ENCODE data around the gene CTNND2.

The CTNND2 gene

DNA sequence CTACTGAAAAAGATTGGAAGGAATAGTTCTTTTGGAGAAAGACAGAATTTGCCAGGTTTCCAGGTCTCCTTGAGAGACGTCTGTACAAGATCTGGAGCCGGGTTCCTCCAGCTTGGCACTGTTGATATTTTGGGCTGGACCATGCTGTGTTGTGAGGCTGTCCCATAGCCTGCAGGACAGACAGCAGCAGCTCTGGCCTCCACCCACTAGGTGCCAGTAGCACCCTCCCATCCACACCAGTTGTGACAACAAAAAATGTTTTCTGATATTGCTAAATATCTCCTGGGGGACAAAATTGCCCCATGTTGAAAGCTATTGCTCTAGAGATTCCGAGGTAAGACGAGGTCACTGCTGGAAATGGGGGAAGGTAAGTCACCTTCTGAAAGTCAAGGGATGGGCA lies 855.5 kb downstream of the CTNND2 start:
- no peak overlapping the region for H3K18ac ChIP-seq (ENCODE audit: low read length)

DNA sequence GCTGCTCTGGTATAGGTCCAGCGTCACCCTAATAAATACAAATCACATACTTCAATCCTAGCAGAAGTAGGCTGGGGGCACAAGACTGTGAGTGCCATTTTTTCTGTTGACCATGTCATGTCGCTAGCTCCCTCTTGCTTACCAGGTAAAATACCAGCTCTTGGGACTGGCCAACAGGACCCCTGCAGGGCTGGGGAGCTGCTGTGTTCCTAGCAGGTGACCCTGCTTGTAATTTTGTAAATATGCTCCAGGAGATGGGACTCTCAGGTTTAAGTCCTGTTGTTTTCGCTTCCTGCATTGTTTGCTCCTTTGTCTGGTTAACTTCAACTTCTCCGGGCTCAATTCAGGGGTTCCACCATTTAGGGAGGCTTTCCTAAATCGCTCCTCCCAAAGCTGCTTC lies 856.6 kb downstream of the CTNND2 start:
- no peak overlapping the region for H3K14ac ChIP-seq (ENCODE audit: low read length)
- DNase-seq = no peak
- no peaks in the 10 kb centered on the region for H3K36me3 ChIP-seq (ENCODE audit: control insufficient read depth in 1 of 2, insufficient read depth in 2 of 2, low read length in 2 of 2)
- no peak overlapping the region for H3K9ac ChIP-seq (ENCODE audit: low read length)
- no peak overlapping the region for H3K4ac ChIP-seq (ENCODE audit: low read depth, low read length)
- H2AK5ac ChIP-seq (ENCODE audit: low read length) = no peak overlapping the region
- H2BK5ac ChIP-seq (ENCODE audit: low read depth, low read length, poor library complexity) = no peak overlapping the region
- peaks cover 0 to 3% of the 10 kb centered on the region in 2 experiments for H3K4me1 ChIP-seq (ENCODE audit: control insufficient read depth in 1 of 2, insufficient read depth in 2 of 2, low read length in 2 of 2)
- H3K27me3 ChIP-seq (ENCODE audit: insufficient read depth, low read length) = no peaks in the 10 kb centered on the region
- no peak overlapping the region for H2BK120ac ChIP-seq (ENCODE audit: insufficient read depth, low read length, poor library complexity)
- no peak overlapping the region for H4K12ac ChIP-seq (ENCODE audit: low read depth, low read length)
- no peak overlapping the region for H3K4me3 ChIP-seq (ENCODE audit: low read depth, low read length)
- no peak overlapping the region for H3K27ac ChIP-seq (ENCODE audit: low read depth, low read length)
- no peak overlapping the region for H4K8ac ChIP-seq (ENCODE audit: low read depth, low read length)
- H3K79me1 ChIP-seq (ENCODE audit: low read length) = no peaks in the 10 kb centered on the region
- no peak overlapping the region for H3K4me2 ChIP-seq (ENCODE audit: low read length)
- no CpG with 5 or more reads among the region's 5 CpGs for WGBS (ENCODE audit: extremely low coverage, insufficient coverage, insufficient read length)
- H3K9me3 ChIP-seq (ENCODE audit: insufficient read depth, low read depth, low read length) = no peaks in the 10 kb centered on the region
- H3K23ac ChIP-seq (ENCODE audit: low read length) = no peak overlapping the region
- no peak overlapping the region for H2BK12ac ChIP-seq (ENCODE audit: low read length)
- no peaks in the 10 kb centered on the region for H3K79me2 ChIP-seq (ENCODE audit: control insufficient read depth, insufficient read depth, low read length, poor library complexity)
- no peak overlapping the region for H2AFZ ChIP-seq (ENCODE audit: insufficient read depth, low read length, poor library complexity)
- H4K91ac ChIP-seq (ENCODE audit: low read depth, low read length) = no peak overlapping the region
- H3K18ac ChIP-seq (ENCODE audit: low read length) = no peak overlapping the region

More for the DNA sequence above, 855.5 kb downstream of the CTNND2 start:
- no peak overlapping the region for H2BK5ac ChIP-seq (ENCODE audit: low read depth, low read length, poor library complexity)
- no peak overlapping the region for H3K14ac ChIP-seq (ENCODE audit: low read length)
- no peaks in the 10 kb centered on the region for H3K79me2 ChIP-seq (ENCODE audit: control insufficient read depth, insufficient read depth, low read length, poor library complexity)
- peaks cover 0 to 3% of the 10 kb centered on the region in 2 experiments for H3K4me1 ChIP-seq (ENCODE audit: control insufficient read depth in 1 of 2, insufficient read depth in 2 of 2, low read length in 2 of 2)
- no peak overlapping the region for H4K91ac ChIP-seq (ENCODE audit: low read depth, low read length)
- H2BK120ac ChIP-seq (ENCODE audit: insufficient read depth, low read length, poor library complexity) = no peak overlapping the region
- no peak overlapping the region for H2BK12ac ChIP-seq (ENCODE audit: low read length)
- no peak overlapping the region for H3K9ac ChIP-seq (ENCODE audit: low read length)
- H3K36me3 ChIP-seq (ENCODE audit: control insufficient read depth in 1 of 2, insufficient read depth in 2 of 2, low read length in 2 of 2) = no peaks in the 10 kb centered on the region
- DNase-seq = no peak
- WGBS (ENCODE audit: extremely low coverage, insufficient coverage, insufficient read length) = no CpG with 5 or more reads among the region's 4 CpGs
- H3K4ac ChIP-seq (ENCODE audit: low read depth, low read length) = no peak overlapping the region
- no peaks in the 10 kb centered on the region for H3K9me3 ChIP-seq (ENCODE audit: insufficient read depth, low read depth, low read length)
- no peak overlapping the region for H4K8ac ChIP-seq (ENCODE audit: low read depth, low read length)
- H2AFZ ChIP-seq (ENCODE audit: insufficient read depth, low read length, poor library complexity) = no peak overlapping the region
- H4K12ac ChIP-seq (ENCODE audit: low read depth, low read length) = no peak overlapping the region
- H2AK5ac ChIP-seq (ENCODE audit: low read length) = no peak overlapping the region
- no peak overlapping the region for H3K4me2 ChIP-seq (ENCODE audit: low read length)
- no peaks in the 10 kb centered on the region for H3K79me1 ChIP-seq (ENCODE audit: low read length)
- H3K23ac ChIP-seq (ENCODE audit: low read length) = no peak overlapping the region
- H3K27me3 ChIP-seq (ENCODE audit: insufficient read depth, low read length) = no peaks in the 10 kb centered on the region
- H3K4me3 ChIP-seq (ENCODE audit: low read depth, low read length) = no peak overlapping the region
- H3K27ac ChIP-seq (ENCODE audit: low read depth, low read length) = no peak overlapping the region

DNA sequence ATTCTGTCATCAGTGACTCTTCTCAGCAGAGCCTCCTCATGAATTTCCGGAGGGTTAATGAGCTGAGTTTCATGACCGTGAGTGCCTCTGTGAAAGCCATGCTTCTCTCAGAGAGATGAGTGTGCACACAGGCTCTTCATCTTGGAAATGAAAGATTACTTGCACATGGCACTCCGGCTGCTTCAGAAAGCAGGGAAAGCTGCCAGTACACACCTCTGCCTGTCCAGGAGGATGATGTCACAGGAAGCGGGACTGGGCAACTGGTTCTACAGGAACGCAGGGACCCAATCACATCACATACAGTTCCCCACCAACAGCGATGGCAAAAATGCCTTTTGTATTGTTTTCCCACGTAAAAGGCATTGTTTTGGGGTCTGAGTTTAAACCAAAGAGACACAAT lies 857.2 kb downstream of the CTNND2 start:
- Histone ChIP-seq H3K27ac (ENCODE audit: low read depth, low read length) (no peak overlapping the region), H2BK120ac (ENCODE audit: insufficient read depth, low read length, poor library complexity) (no peak overlapping the region), H3K36me3 (ENCODE audit: control insufficient read depth in 1 of 2, insufficient read depth in 2 of 2, low read length in 2 of 2) (no peaks in the 10 kb centered on the region), H3K4me2 (ENCODE audit: low read length) (no peak overlapping the region), H2BK5ac (ENCODE audit: low read depth, low read length, poor library complexity) (no peak overlapping the region), H3K4me1 (ENCODE audit: control insufficient read depth in 1 of 2, insufficient read depth in 2 of 2, low read length in 2 of 2) (peaks cover 0 to 3% of the 10 kb centered on the region in 2 experiments), H3K4ac (ENCODE audit: low read depth, low read length) (no peak overlapping the region), H2BK12ac (ENCODE audit: low read length) (no peak overlapping the region), H3K14ac (ENCODE audit: low read length) (no peak overlapping the region), H2AFZ (ENCODE audit: insufficient read depth, low read length, poor library complexity) (no peak overlapping the region), H3K27me3 (ENCODE audit: insufficient read depth, low read length) (no peaks in the 10 kb centered on the region), H3K9ac (ENCODE audit: low read length) (no peak overlapping the region), H4K12ac (ENCODE audit: low read depth, low read length) (no peak overlapping the region), H3K18ac (ENCODE audit: low read length) (no peak overlapping the region), H4K8ac (ENCODE audit: low read depth, low read length) (no peak overlapping the region), H3K79me1 (ENCODE audit: low read length) (no peaks in the 10 kb centered on the region), H3K4me3 (ENCODE audit: low read depth, low read length) (no peak overlapping the region), H3K9me3 (ENCODE audit: insufficient read depth, low read depth, low read length) (no peaks in the 10 kb centered on the region), H3K23ac (ENCODE audit: low read length) (no peak overlapping the region), H4K91ac (ENCODE audit: low read depth, low read length) (no peak overlapping the region), H3K79me2 (ENCODE audit: control insufficient read depth, insufficient read depth, low read length, poor library complexity) (no peaks in the 10 kb centered on the region), H2AK5ac (ENCODE audit: low read length) (no peak overlapping the region)
- DNase-seq = peak in 1 of 2 donors; percentile 7
- no CpG with 5 or more reads among the region's 7 CpGs for WGBS (ENCODE audit: extremely low coverage, insufficient coverage, insufficient read length)

DNA sequence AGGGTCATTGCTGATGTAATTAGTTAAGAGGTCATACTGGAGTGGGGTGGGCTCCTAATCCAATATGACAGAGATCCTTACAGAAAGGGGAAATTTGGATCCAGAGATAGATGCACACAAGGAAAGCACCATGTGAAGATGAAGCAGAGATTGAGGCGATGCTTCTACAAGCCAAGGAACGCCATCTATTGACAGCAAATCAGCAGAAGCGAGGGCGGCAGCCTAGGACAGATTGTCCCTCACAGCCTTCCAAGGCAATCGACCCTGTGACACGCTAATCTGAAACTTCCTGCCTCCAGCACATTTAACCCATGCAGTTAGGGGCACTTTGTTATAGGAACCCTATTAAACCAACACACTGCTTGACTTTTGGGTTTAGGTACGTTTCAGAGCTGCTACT lies 858.1 kb downstream of the CTNND2 start:
- no CpG with 5 or more reads among the region's 7 CpGs for WGBS (ENCODE audit: extremely low coverage, insufficient coverage, insufficient read length)
- Histone ChIP-seq H3K4ac (ENCODE audit: low read depth, low read length) (no peak overlapping the region), H3K4me1 (ENCODE audit: control insufficient read depth in 1 of 2, insufficient read depth in 2 of 2, low read length in 2 of 2) (peaks cover 0 to 3% of the 10 kb centered on the region in 2 experiments), H2AK5ac (ENCODE audit: low read length) (no peak overlapping the region), H2BK5ac (ENCODE audit: low read depth, low read length, poor library complexity) (no peak overlapping the region), H3K79me1 (ENCODE audit: low read length) (no peaks in the 10 kb centered on the region), H3K9me3 (ENCODE audit: insufficient read depth, low read depth, low read length) (no peaks in the 10 kb centered on the region), H4K12ac (ENCODE audit: low read depth, low read length) (no peak overlapping the region), H2AFZ (ENCODE audit: insufficient read depth, low read length, poor library complexity) (no peak overlapping the region), H4K91ac (ENCODE audit: low read depth, low read length) (no peak overlapping the region), H2BK120ac (ENCODE audit: insufficient read depth, low read length, poor library complexity) (no peak overlapping the region), H3K4me3 (ENCODE audit: low read depth, low read length) (no peak overlapping the region), H3K18ac (ENCODE audit: low read length) (no peak overlapping the region), H3K27ac (ENCODE audit: low read depth, low read length) (no peak overlapping the region), H3K14ac (ENCODE audit: low read length) (no peak overlapping the region), H4K8ac (ENCODE audit: low read depth, low read length) (no peak overlapping the region), H3K36me3 (ENCODE audit: control insufficient read depth in 1 of 2, insufficient read depth in 2 of 2, low read length in 2 of 2) (no peaks in the 10 kb centered on the region), H3K4me2 (ENCODE audit: low read length) (no peak overlapping the region), H2BK12ac (ENCODE audit: low read length) (no peak overlapping the region), H3K9ac (ENCODE audit: low read length) (no peak overlapping the region), H3K23ac (ENCODE audit: low read length) (no peak overlapping the region), H3K27me3 (ENCODE audit: insufficient read depth, low read length) (no peaks in the 10 kb centered on the region), H3K79me2 (ENCODE audit: control insufficient read depth, insufficient read depth, low read length, poor library complexity) (no peaks in the 10 kb centered on the region)
- DNase-seq = no peak
